ENCODE data around the gene LPIN1.
A peak's percentile ranks its signal among the peaks of the same experiment; 100 is the strongest.
"Not testable (repeated sequence)": the region's sequence is repeated elsewhere in the genome, so short reads cannot be mapped to it uniquely, and the experiment has no call there.

Gene LPIN1

GRCh38 chr2:11832531-11832930 is 86.1 kb downstream of the LPIN1 start:
- DNase-seq (ENCODE audit: low read depth): no peak

- DNase-seq (ENCODE audit: low read depth): no peak
Observed at GRCh38 chr2:11833601-11834000, 87.2 kb downstream of the LPIN1 start.

- no peak for DNase-seq (ENCODE audit: low read depth)
Observed at GRCh38 chr2:11835403-11835802, 89.0 kb downstream of the LPIN1 start.

- DNase-seq (ENCODE audit: low read depth): no peak
Observed at GRCh38 chr2:11836647-11837219, 90.3 kb downstream of the LPIN1 start.

GRCh38 chr2:11837875-11838734 is 91.7 kb downstream of the LPIN1 start:
- no peak for DNase-seq (ENCODE audit: low read depth)

- DNase-seq (ENCODE audit: low read depth): no peak
Observed at GRCh38 chr2:11839916-11840315, 93.5 kb downstream of the LPIN1 start.

- no peak for DNase-seq (ENCODE audit: low read depth)
Observed at GRCh38 chr2:11842336-11842735, 95.9 kb downstream of the LPIN1 start.

- not testable (repeated sequence) for DNase-seq (ENCODE audit: low read depth)
Observed at GRCh38 chr2:11844798-11845197, 98.4 kb downstream of the LPIN1 start.

GRCh38 chr2:11847935-11848334 is 101.5 kb downstream of the LPIN1 start:
- DNase-seq (ENCODE audit: low read depth): not testable (repeated sequence)

- DNase-seq (ENCODE audit: low read depth): no peak
Observed at GRCh38 chr2:11850082-11850481, 103.7 kb downstream of the LPIN1 start.

- DNase-seq (ENCODE audit: low read depth): no peak
Observed at GRCh38 chr2:11852526-11853196, 106.2 kb downstream of the LPIN1 start.

- no peak for DNase-seq (ENCODE audit: low read depth)
Observed at GRCh38 chr2:11853197-11853588, 106.8 kb downstream of the LPIN1 start.

- no peak for DNase-seq (ENCODE audit: low read depth)
Observed at GRCh38 chr2:11855064-11855760, 108.8 kb downstream of the LPIN1 start.

GRCh38 chr2:11856095-11856494 is 109.7 kb downstream of the LPIN1 start:
- DNase-seq (ENCODE audit: low read depth): no peak

- no peak for DNase-seq (ENCODE audit: low read depth)
Observed at GRCh38 chr2:11858883-11859282, 112.5 kb downstream of the LPIN1 start.

GRCh38 chr2:11859975-11860374 is 113.5 kb downstream of the LPIN1 start:
- DNase-seq (ENCODE audit: low read depth): not testable (repeated sequence)

GRCh38 chr2:11861044-11861443 is 114.6 kb downstream of the LPIN1 start:
- DNase-seq (ENCODE audit: low read depth): no peak

GRCh38 chr2:11862049-11862448 is 115.6 kb downstream of the LPIN1 start:
- DNase-seq (ENCODE audit: low read depth): no peak

- DNase-seq (ENCODE audit: low read depth): no peak
Observed at GRCh38 chr2:11863103-11863502, 116.7 kb downstream of the LPIN1 start.

- DNase-seq (ENCODE audit: low read depth): peak; percentile 64
Observed at GRCh38 chr2:11863513-11864328, 117.3 kb downstream of the LPIN1 start.

- DNase-seq (ENCODE audit: low read depth): no peak
Observed at GRCh38 chr2:11864724-11865123, 118.3 kb downstream of the LPIN1 start.

- no peak for DNase-seq (ENCODE audit: low read depth)
Observed at GRCh38 chr2:11865378-11865777, 118.9 kb downstream of the LPIN1 start.
